ENCODE measurements around the gene PLB1.
"Not testable (repeated sequence)": the region's sequence is repeated elsewhere in the genome, so short reads cannot be mapped to it uniquely, and the experiment has no call there.

PLB1 gene

GRCh38 chr2:28543316-28544035, 47.6 kb downstream of the PLB1 start:
- DNase-seq: peak; percentile 83

DNA sequence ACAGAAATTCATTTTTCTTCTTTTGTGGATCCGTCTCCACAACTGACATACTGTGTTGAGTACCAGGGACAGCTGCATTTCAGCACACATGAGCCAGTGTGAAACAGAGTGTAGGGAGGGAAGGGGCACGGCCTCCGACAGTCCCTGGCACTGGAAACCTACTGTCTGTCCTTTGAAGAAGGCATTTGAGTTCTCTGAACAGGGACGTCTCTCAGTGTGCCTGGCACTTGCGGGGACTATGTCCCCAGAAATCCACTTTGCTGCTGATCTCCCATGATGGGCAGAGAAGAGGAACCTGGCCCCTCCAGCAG, 48.1 kb downstream of the PLB1 start:
- no peak for DNase-seq

GRCh38 chr2:28544405-28544921, 48.6 kb downstream of the PLB1 start:
- no peak for DNase-seq

DNA sequence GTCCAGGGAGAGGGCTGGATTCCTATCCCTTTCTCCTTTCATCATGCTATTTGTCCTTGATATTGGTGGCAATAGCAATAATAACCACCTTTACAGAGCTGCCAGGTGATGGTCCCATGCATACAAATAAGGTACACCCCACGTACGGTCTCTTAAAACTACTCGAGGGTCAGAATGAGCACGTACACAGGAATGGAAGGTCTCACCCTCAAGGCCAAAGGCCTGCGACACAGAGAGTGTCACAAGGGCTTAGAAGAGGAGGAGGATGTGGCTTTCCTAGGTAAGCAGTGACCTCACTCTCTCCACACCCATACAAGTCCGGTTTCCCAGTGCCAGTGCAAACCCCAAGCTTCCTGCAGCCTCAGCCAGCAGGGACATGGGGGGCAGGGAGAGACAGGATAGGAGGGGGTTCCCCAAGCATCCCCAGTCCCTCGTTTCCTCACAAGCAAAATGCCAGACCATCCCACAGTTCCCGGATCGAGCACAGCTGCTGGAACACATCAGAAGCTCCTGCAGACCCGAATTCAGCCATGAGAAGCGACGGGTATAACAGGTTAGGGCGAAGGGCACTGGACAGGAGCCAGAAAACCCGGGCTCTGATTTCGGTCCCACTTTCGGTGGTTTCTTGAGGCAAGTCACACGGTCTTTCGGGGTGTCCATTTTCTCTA, 49.2 kb downstream of the PLB1 start:
- DNase-seq: no peak

DNA sequence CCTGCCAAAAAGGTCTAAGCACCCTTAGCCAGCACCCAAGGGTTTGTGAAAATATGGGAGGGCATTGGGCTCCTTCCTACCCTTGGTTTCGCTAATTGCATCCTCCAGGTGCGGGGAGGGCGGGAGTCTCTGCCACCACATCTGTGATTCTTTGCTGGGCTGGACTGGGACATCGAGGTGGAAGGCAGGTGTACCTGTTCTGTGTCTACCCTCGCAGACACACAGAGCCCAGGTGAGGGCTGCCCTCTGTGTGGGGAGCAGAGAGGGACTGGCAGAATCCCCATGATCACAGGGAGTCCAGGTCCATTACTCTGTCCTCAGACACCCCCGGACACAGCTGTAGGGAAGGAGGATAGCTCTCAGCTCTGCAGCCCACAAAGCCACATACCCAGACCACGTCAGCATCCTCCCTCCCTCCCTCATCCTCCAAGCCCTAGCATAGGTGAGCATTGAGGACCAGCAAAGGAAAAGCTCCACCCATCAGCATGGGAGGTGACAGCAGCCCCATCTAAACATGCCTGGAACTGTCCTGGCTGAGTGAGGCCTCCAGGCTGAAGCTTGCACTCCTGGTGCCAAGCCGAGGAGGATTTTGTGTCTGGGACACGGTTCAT, 49.8 kb downstream of the PLB1 start:
- no peak for DNase-seq

DNA sequence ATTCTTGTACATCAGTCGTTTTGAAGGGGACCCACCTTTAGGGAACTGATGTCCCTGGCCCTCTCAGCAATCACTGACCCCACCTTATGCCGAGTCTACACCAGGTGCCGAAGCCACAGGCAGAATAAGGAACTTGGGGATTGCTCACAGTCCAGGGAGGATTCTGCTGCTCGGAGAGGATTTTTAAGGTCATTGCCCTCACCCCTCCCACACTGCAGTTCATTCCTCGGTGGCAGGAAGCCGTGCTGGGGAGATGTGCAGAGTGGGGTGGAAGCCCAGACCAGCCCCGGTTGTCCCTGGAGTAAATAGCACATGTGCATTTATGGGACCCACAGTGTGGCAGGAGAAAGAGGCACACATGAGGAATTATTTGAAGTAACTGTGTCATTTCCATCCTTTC, 50.4 kb downstream of the PLB1 start:
- DNase-seq: no peak

DNA sequence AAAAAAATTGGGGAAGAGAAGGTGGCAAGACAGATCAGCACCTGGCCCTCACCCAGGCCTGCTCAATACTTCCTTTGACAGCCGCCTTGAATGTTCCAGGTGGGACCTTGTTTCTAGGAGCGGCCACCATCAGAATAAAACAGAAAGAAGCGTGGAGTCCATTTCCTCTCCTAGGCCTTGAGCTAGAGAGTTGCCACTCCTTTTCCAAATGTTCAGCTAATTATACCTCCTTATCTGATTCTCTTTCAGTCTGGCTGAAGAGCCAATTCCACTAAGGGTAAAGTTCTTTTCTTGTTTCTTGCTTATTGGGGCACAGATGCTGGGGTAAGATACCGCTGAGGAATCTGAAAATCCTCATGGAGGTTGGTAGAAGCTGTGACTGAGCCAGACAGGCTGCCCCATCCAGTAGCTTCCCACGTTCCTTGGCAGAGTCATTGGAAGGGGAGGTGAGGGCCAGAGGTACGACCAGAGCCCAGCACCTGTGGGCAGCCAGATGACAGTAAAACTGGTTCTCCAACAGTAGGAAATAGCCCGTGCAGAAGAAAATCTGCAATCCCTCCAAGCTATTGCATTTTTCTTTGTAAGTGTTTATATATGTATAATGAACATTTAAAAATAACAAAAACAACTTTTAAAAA, 51.5 kb downstream of the PLB1 start:
- DNase-seq: no peak

DNA sequence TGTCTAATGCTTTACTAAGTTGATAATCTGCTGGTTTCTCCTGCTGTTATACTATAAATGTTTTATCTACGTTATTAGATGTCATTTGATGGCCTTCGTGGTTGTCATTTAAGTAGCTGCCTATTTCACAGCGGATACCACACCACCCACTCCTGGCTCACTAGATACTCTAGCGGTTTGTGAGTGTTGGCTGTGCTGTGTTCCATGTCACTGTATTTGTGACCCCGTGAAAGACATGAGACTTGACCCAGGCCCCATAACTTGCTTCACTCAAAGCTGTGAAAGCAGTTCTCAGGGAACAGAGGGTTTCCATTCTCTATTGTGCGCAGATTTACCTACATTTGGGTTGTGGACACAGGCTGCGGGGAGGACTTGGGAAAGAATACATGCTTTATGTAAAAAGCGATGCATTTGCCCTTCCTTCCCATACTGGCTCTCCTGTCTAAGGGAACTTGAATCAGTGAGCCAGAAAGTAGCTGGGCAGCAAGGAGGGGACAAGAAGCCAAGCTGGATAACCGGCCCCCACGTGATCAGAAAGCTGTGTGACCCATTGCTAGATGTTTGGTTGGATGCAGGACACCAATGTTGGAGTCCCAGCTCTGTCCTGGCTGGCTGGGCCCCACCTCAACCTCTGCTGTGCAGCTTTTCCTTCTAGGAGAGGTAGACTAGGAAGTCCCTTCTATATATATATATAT, 52.2 kb downstream of the PLB1 start:
- DNase-seq: no peak

DNA sequence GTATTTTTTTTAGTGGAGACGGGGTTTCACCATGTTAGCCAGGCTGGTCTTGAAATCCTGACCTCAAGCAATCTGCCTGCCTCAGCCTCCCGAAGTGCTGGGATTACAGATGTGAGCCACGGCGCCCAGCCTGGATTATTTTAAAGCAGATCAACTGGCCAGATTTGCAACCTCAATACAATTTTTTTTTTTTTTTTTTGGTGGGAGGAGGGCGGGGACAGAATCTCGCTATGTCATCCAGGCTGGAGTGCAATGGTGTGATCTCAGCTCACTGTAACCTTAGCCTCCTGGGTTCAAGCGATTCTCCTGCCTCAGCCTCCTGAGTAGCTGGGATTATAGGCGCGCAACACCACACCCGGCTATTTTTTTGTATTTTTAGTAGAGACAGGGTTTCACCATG, 54.5 kb downstream of the PLB1 start:
- not testable (repeated sequence) for DNase-seq

GRCh38 chr2:28552045-28552823, 56.4 kb downstream of the PLB1 start:
- DNase-seq: no peak

DNA sequence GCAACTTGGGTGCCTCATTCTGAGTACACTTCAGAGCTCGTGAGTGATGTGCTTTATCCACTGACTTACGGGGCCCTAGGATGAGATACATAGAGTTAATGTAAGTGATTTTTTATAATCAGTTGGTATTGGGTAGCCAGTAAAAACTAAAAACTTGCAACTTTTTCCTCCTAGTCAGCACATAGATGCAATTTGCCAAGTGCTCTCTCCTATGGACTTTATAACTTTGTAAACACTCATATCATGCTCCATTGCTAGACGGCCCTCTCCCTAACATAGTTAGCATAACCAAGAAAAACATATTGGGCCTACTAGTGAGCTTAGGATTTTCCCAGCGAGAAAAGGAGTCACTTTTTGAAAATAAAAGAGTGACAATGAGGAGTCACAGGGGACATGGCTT, 60.4 kb downstream of the PLB1 start:
- no peak for DNase-seq

DNA sequence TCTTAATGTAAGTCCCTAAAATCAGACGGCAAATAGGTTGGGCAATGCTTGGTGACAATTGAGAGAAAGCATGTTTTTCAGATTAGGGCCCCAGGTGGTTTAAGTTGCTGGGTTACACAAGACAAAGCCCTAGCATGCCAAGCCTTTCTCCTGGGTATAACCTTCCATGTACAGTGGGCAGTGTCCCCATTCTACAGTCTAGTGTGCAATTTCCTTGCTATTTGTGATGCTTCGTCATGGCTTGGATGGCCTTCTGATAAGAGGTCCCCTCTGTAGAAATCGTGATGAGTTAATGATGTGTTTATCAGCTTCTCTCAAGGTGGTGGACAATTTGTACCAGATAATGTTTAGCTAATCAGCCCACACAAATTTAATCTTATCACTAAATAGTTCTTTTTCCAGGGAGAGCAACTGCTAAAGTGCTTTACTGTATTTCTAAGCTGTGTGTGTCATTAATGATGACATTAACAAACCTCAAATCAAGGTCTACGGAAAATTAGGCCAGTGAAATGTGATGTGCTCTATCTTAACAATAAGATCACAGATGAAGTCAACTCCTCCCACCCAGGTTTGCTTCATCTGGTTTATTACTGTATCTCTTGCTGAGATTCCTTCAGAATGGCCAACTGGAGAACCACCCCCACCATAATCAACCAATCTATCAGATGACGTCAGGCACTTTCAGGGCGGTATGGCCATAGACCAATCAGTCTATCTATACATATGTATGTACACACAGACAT, 61.7 kb downstream of the PLB1 start:
- no peak for DNase-seq

DNA sequence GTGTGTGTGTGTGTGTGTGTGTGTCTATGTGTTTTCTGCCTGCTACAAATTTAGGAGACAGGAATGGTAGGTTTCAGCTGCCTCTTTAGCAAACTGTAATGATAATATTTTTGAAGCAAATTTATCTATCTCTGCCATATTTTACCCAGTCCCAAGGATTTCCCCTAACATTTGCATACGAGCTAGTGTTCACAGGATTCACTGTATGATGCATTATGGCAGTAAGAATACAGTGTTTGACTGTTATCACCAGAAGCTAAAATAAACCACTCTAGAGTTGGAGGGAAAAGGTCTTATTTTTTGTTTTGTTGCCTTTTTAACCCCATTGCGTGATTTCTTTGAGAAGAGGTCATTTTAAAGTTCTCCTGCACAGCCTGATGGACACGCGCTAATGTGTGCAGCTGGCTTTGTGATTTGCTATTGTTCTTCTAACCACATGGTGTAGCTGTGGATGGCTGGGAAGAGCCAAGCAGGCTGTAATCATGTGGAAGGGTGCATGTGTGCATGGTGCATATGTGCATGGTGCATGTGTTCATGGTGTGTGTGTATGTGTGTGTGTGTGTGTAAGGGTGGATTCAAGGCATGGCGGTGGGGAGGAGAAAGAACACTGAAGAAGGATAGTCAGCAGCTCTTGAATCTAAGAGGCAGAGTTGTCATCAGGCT, 62.4 kb downstream of the PLB1 start:
- no peak for DNase-seq

DNA sequence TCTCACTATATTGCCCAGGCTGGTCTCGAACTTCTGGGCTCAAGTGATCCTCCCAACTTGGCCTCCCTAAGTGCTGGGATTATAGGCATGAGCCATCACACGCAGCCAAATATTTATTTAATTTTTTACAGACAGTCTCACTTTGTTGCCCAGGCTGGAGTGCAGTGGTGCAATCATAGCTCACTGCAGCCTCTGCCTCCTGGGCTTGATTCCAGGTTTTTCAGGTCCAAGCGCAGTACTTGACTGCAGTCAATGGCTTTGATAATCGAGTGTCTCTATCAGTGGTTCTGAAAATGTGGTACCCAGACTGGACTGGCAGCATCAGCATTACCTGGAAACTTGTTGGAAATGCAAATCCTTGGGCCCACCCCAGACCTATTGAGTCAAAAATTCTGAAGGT, 63.1 kb downstream of the PLB1 start:
- no peak for DNase-seq

DNA sequence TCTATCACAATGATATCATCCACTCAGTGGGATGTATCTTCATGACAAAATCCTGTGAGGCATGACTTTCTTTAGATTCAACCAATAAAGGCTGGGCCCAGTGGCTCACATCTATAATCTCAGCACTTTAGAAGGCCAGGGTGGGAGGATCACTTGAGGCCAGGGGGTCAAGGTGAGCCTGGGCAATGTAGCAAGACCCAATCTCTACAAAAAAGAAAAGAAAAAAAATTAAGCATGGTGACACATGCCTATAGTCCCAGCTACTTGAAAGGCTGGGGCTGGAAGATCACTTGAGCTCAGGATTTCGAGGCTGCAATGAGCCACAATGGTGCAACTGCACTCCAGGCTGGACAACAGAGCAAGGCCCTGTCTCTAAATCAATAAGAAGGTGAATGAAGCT, 68.0 kb downstream of the PLB1 start:
- DNase-seq: no peak

GRCh38 chr2:28564346-28564745, 68.5 kb downstream of the PLB1 start:
- DNase-seq: no peak

DNA sequence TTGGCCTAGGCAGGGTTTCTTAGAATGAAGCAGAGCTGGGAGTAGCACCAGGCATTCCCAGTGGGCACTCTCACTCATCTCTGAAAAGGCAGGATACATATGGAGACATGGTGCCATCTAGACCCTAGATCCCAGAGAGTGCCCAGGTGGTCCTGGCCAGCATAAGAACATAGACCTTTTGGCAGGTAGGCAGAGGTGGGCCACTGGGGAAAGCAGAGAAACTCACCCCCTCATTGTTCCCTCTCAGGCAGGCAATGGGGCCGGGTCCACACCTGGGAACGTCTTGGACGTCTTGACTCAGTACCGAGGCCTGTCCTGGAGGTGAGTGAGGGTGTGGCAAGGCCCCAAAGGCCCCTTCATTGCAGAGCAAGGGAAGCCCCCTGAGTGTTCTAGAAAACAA, 69.2 kb downstream of the PLB1 start:
- no peak for DNase-seq

- DNase-seq: no peak
Measured at GRCh38 chr2:28565720-28566295, 69.9 kb downstream of the PLB1 start.

- peak; percentile 79 for DNase-seq
Measured at GRCh38 chr2:28566521-28567041, 70.7 kb downstream of the PLB1 start.

DNA sequence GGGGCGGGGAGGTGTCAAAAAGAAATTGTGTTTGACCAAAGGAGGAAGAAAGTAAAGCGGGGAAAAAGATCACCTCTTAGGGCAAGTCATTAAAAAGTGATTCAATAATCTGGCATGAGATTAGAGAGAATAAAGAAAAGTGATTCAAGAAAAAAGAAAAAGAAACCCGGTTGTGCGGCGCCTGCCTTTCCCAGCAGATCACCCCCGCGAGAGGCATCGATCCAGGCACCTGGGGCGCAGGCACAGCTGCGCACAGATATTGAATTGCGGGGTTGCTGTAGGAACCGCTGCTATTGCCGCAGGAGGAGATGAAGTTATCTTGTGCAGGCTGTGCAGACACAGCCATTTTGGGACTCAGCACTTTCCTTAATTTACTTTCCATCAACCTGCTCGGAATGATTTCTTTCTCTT, 71.2 kb downstream of the PLB1 start:
- DNase-seq: no peak
